NCI-H345 (cell line): ENCODE results near the gene SSBP2.

Experiments used
- DNase-seq: peaks from one replicate; lab custom pipeline; 2025; lab: John Stamatoyannopoulos, UW

SSBP2 gene

GRCh38 chr5:81590498-81591384 lies 160.2 kb downstream of the SSBP2 start:
- no peak for DNase-seq

- DNase-seq: peak; percentile 1
These were observed 171.5 kb downstream of the SSBP2 start for GRCh38 chr5:81579262-81579924.

- no peak for DNase-seq
These were observed 173.8 kb downstream of the SSBP2 start for GRCh38 chr5:81577091-81577490.

- no peak for DNase-seq
These were observed 175.0 kb downstream of the SSBP2 start for GRCh38 chr5:81575924-81576323.

GRCh38 chr5:81572201-81572600 lies 178.7 kb downstream of the SSBP2 start:
- no peak for DNase-seq

GRCh38 chr5:81558188-81558587 lies 192.7 kb downstream of the SSBP2 start:
- no peak for DNase-seq

- DNase-seq: no peak
These were observed 194.1 kb downstream of the SSBP2 start for GRCh38 chr5:81556809-81557208.

- no peak for DNase-seq
These were observed 195.0 kb downstream of the SSBP2 start for GRCh38 chr5:81555865-81556264.

- DNase-seq: no peak
These were observed 196.2 kb downstream of the SSBP2 start for GRCh38 chr5:81554647-81555046.

GRCh38 chr5:81553567-81554212 lies 197.2 kb downstream of the SSBP2 start:
- DNase-seq: no peak

GRCh38 chr5:81552852-81553566 lies 197.9 kb downstream of the SSBP2 start:
- DNase-seq: no peak

- DNase-seq: no peak
These were observed 201.8 kb downstream of the SSBP2 start for GRCh38 chr5:81549123-81549522.

GRCh38 chr5:81547001-81547400 lies 203.9 kb downstream of the SSBP2 start:
- no peak for DNase-seq

- DNase-seq: no peak
These were observed 205.0 kb downstream of the SSBP2 start for GRCh38 chr5:81545911-81546310.

GRCh38 chr5:81544351-81545018 lies 206.4 kb downstream of the SSBP2 start:
- no peak for DNase-seq

GRCh38 chr5:81542242-81542641 lies 208.7 kb downstream of the SSBP2 start:
- no peak for DNase-seq

- no peak for DNase-seq
These were observed 212.9 kb downstream of the SSBP2 start for GRCh38 chr5:81537905-81538547.

- no peak for DNase-seq
These were observed 216.5 kb downstream of the SSBP2 start for GRCh38 chr5:81534441-81534840.

GRCh38 chr5:81533629-81534405 lies 217.1 kb downstream of the SSBP2 start:
- DNase-seq: no peak

- DNase-seq: no peak
These were observed 220.0 kb downstream of the SSBP2 start for GRCh38 chr5:81530919-81531318.
